SU-DHL-6 (cell line): ENCODE measurements around the gene ERI2.

Source experiments
- EZH2phosphoT487 ChIP-seq: fragments of 200-600 bp; sonication (generic), shearing (Covaris generic); conservative IDR thresholded peaks from 2 replicates; pipeline ENCODE4 v1.6.1; 2018; ENCODE audit warnings: mild to moderate bottlenecking, antibody characterized with exemption, low read length, moderate library complexity, mixed read lengths
- TF ChIP-seq, protein P1 (sequence below): fragments of 200-600 bp; sonication (generic); IDR thresholded peaks from one replicate; pipeline ENCODE4 v1.5.1; 2017; ENCODE audit warnings: antibody characterized with exemption, mild to moderate bottlenecking, low read length, moderate library complexity; ENCODE audit not compliant: insufficient read depth, poor library complexity, severe bottlenecking

DNA sequence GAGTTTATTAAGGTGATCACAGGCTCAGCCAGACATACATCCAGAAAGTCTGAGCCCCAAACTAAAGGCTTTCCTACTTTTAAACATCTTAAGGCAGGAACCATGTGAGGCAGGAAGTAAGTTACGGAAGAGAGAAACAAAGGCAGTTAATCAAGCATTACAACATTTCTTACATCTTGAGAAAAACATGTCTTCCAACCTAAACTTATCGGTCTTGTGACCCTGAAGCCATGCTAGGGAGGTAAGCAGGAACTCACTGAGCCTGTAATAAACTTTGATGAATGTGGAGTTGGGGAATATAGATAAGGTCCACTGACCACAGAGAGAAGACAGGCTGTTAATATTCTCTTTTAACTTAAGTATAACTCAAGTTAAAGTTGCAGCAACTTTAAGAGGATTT lies 45.9 kb downstream of the ERI2 start:
- TF ChIP-seq, protein P1, sequence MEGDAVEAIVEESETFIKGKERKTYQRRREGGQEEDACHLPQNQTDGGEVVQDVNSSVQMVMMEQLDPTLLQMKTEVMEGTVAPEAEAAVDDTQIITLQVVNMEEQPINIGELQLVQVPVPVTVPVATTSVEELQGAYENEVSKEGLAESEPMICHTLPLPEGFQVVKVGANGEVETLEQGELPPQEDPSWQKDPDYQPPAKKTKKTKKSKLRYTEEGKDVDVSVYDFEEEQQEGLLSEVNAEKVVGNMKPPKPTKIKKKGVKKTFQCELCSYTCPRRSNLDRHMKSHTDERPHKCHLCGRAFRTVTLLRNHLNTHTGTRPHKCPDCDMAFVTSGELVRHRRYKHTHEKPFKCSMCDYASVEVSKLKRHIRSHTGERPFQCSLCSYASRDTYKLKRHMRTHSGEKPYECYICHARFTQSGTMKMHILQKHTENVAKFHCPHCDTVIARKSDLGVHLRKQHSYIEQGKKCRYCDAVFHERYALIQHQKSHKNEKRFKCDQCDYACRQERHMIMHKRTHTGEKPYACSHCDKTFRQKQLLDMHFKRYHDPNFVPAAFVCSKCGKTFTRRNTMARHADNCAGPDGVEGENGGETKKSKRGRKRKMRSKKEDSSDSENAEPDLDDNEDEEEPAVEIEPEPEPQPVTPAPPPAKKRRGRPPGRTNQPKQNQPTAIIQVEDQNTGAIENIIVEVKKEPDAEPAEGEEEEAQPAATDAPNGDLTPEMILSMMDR: no peak
- TF ChIP-seq EZH2phosphoT487: no peak
